H1 (cell line): ENCODE measurements around the gene RBM43. TPM values are rescaled to one million over a fixed set of nuclear protein-coding genes. Genes with fewer than 3 reads are reported as not detected.

Experiments used
- CREB1 ChIP-seq: IDR thresholded peaks from 2 replicates; pipeline ENCODE4 v1.6.1; 2012; ENCODE audit warnings: inconsistent platforms
- GTF2F1 ChIP-seq: IDR thresholded peaks from 2 replicates; pipeline ENCODE4 v1.6.1; 2012; ENCODE audit warnings: low read depth, low read length, improper control_type of control experiment, borderline replicate concordance
- TEAD4 ChIP-seq: IDR thresholded peaks from 2 replicates; pipeline ENCODE4 v1.6.1; 2012; ENCODE audit warnings: low read depth, low read length, inconsistent platforms, mixed read lengths
- polyA plus RNA-seq, 7 experiments: library from polyadenylated mRNA; depleted of rRNA in 3 of 7; stranded (reverse) in 5 of 7; unstranded in 2 of 7; fragments of >200 nt in 5 of 7; fragments of 200-250 nt in 2 of 7; gene quantifications; 1 replicate in 5 of 7; 2 replicates in 1 of 7; 4 replicates in 1 of 7; pipeline versions ENCODE4 v1.2.1 to v1.2.3, GENCODE V29; 2011 to 2013; ENCODE audit warnings: missing spikeins in 2 of 7, mixed read lengths in 2 of 7
- total RNA-seq: library from RNA; stranded (reverse); fragmentation: NEBNext Ultra II Directional; extraction: Animal tissue kit (Norgen Biotek cat#: 25700); gene quantifications from 2 replicates; pipeline ENCODE4 v1.2.1, GENCODE V29; 2021
- TF ChIP-seq, protein P1 (sequence below): IDR thresholded peaks from 2 replicates; pipeline ENCODE4 v1.6.1; 2011; ENCODE audit warnings: low read depth, mild to moderate bottlenecking, low read length; ENCODE audit not compliant: insufficient read depth

RBM43 gene
- total and polyA plus RNA-seq, 2 of the 8 experiments (the other 6 are each of a cell fraction or from before 2014, with no cell fraction given) = 1.7 to 2.0 TPM

GRCh38 chr2:151305129-151305691 lies 43.5 kb upstream of the RBM43 start (continued):
- TF ChIP-seq TEAD4 (no peak), GTF2F1 (no peak), CREB1 (no peak)
- TF ChIP-seq, protein P1, sequence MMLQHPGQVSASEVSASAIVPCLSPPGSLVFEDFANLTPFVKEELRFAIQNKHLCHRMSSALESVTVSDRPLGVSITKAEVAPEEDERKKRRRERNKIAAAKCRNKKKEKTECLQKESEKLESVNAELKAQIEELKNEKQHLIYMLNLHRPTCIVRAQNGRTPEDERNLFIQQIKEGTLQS = no peak
